DND-41 (cell line): ENCODE data around the gene INPP4A.

Experiments used
- CTCF ChIP-seq: IDR thresholded peaks from 2 replicates; pipeline ENCODE4 v1.5.1; 2012; ENCODE audit warnings: borderline replicate concordance, low read length, moderate library complexity, mild to moderate bottlenecking; ENCODE audit not compliant: poor library complexity, severe bottlenecking; ENCODE audit errors: extremely low read depth
- EZH2 ChIP-seq: IDR thresholded peaks from 3 replicates; pipeline ENCODE4 v1.6.1; 2012; ENCODE audit warnings: borderline replicate concordance, low read depth, mild to moderate bottlenecking, moderate library complexity, low read length, inconsistent platforms; ENCODE audit not compliant: severe bottlenecking

- no peak for TF ChIP-seq CTCF
- TF ChIP-seq EZH2 = no peak
These were observed 7.9 kb upstream of the INPP4A start for GRCh38 chr2:98436734-98437133.
